ENCODE results near the gene HTR2A. TPM values are rescaled to one million over a fixed set of nuclear protein-coding genes. Genes with fewer than 3 reads are reported as not detected.

Gene HTR2A
- total RNA-seq, 2 donors from 2014 or later = 0.16 to 0.78 TPM

- no peak for DNase-seq (ENCODE audit: low spot score)
- Histone ChIP-seq H3K36me3 (no peaks in the 10 kb centered on the region), H3K4me1 (no peaks in the 10 kb centered on the region), H3K27ac (no peak overlapping the region), H3K4me3 (no peak overlapping the region), H3K27me3 (no peaks in the 10 kb centered on the region), H3K9me3 (no peaks in the 10 kb centered on the region)
- no peak for TF ChIP-seq CTCF (IDR thresholded peaks at IDR 0.05)
These were observed 6.9 kb upstream of the HTR2A start for GRCh38 chr13:46903748-46904147.

GRCh38 chr13:46901721-46902120, 4.9 kb upstream of the HTR2A start:
- no peak for TF ChIP-seq CTCF (IDR thresholded peaks at IDR 0.05)
- H3K36me3 ChIP-seq = no peaks in the 10 kb centered on the region

GRCh38 chr13:46899801-46900200, 2.9 kb upstream of the HTR2A start:
- no peak for TF ChIP-seq CTCF (IDR thresholded peaks at IDR 0.05)
- peaks cover 0 to 4% of the 10 kb centered on the region in 2 donors for H3K4me1 ChIP-seq
- no peak overlapping the region for H3K27ac ChIP-seq
- no peak overlapping the region for H3K4me3 ChIP-seq
- H3K27me3 ChIP-seq = no peaks in the 10 kb centered on the region
- DNase-seq (ENCODE audit: low spot score) = no peak
- no peaks in the 10 kb centered on the region for H3K36me3 ChIP-seq
- no peaks in the 10 kb centered on the region for H3K9me3 ChIP-seq

More at GRCh38 chr13:46901721-46902120, 4.9 kb upstream of the HTR2A start:
- no peak overlapping the region for H3K4me3 ChIP-seq
- H3K9me3 ChIP-seq = no peaks in the 10 kb centered on the region
- no peak for DNase-seq (ENCODE audit: low spot score)
- no peaks in the 10 kb centered on the region for H3K27me3 ChIP-seq
- H3K27ac ChIP-seq = no peak overlapping the region
- no peaks in the 10 kb centered on the region for H3K4me1 ChIP-seq

- DNase-seq (ENCODE audit: low spot score) = no peak
- peaks cover 0 to 11% of the 10 kb centered on the region in 2 donors for H3K4me1 ChIP-seq
- TF ChIP-seq CTCF (IDR thresholded peaks at IDR 0.05) = no peak
- no peaks in the 10 kb centered on the region for H3K36me3 ChIP-seq
- H3K4me3 ChIP-seq = peak overlapping the region in 1 of 2 donors; percentile 46
- no peaks in the 10 kb centered on the region for H3K27me3 ChIP-seq
- no peaks in the 10 kb centered on the region for H3K9me3 ChIP-seq
- no peak overlapping the region for H3K27ac ChIP-seq
These were observed 1.5 kb downstream of the HTR2A start for GRCh38 chr13:46895381-46895780.

GRCh38 chr13:46894568-46894967, 2.3 kb downstream of the HTR2A start:
- no peak for TF ChIP-seq CTCF (IDR thresholded peaks at IDR 0.05)
- DNase-seq (ENCODE audit: low spot score) = no peak
- H3K27me3 ChIP-seq = no peaks in the 10 kb centered on the region
- H3K9me3 ChIP-seq = no peaks in the 10 kb centered on the region
- peaks cover 0 to 11% of the 10 kb centered on the region in 2 donors for H3K4me1 ChIP-seq
- H3K27ac ChIP-seq = peak overlapping the region; percentile 42 to 58
- no peaks in the 10 kb centered on the region for H3K36me3 ChIP-seq
- peak overlapping the region; percentile 43 to 59 for H3K4me3 ChIP-seq
